ENCODE measurements around the gene FASTK. TPM values are rescaled to one million over a fixed set of nuclear protein-coding genes. Genes with fewer than 3 reads are reported as not detected.

FASTK gene
- total RNA-seq, 1 donor from 2014 or later = 82.4 TPM

Other genes with a start within 250 kb of the FASTK start
- gene AOC1, start 228.3 kb downstream of the FASTK start, total RNA-seq = not detected in 2 replicates
- gene KCNH2, start 102.5 kb downstream of the FASTK start, total RNA-seq = 10.7 and 12.4 TPM in 2 replicates
- gene NOS3, start 89.8 kb downstream of the FASTK start, total RNA-seq = 6.1 and 7.4 TPM in 2 replicates
- 8.0 and 9.2 TPM in 2 replicates for gene ATG9B, start 56.3 kb downstream of the FASTK start, total RNA-seq
- gene ABCB8, start 52.4 kb downstream of the FASTK start, total RNA-seq = 42.3 and 43.5 TPM in 2 replicates
- 4.7 and 6.0 TPM in 2 replicates for gene ASIC3, start 32.3 kb downstream of the FASTK start, total RNA-seq
- gene CDK5, start 22.9 kb downstream of the FASTK start, total RNA-seq = 38.9 TPM in 2 replicates
- 139 and 141 TPM in 2 replicates for gene SLC4A2, start 21.2 kb downstream of the FASTK start, total RNA-seq
- gene TMUB1, start 2.7 kb upstream of the FASTK start, total RNA-seq = 44.9 and 46.5 TPM in 2 replicates
- gene AGAP3, start 5.7 kb upstream of the FASTK start, total RNA-seq = 128 and 139 TPM in 2 replicates
- gene GBX1, start 86.9 kb upstream of the FASTK start, total RNA-seq = 2.0 and 2.4 TPM in 2 replicates
- not detected in 2 replicates for gene ASB10, start 106.4 kb upstream of the FASTK start, total RNA-seq
- gene H2BK1, start 129.7 kb upstream of the FASTK start, total RNA-seq = not detected in 2 replicates
- gene ABCF2, start 146.4 kb upstream of the FASTK start, total RNA-seq = 67.0 and 68.2 TPM in 2 replicates
- 33.1 and 34.1 TPM in 2 replicates for gene CHPF2, start 151.7 kb upstream of the FASTK start, total RNA-seq
- 46.7 and 50.7 TPM in 2 replicates for gene SMARCD3, start 167.9 kb upstream of the FASTK start, total RNA-seq